IMR-90 (cell line): ENCODE measurements around the gene NDP. TPM values are rescaled to one million over a fixed set of nuclear protein-coding genes. Genes with fewer than 3 reads are reported as not detected.

ENCODE experiments used
- ATAC-seq: fragments of 200-7000 bp; cut with Tn5 transposase; 2 replicates; pipeline ENCODE4 v1.9.1; 2020; ENCODE audit warnings: low read depth, mild to moderate bottlenecking, moderate library complexity
- BruUV-seq: library from RNA; stranded (reverse); fragments of 400-500 nt; replicated peaks from 2 replicates; lab custom pipeline; 2021; lab: Mats Ljungman, UMichigan
- CTCF ChIA-PET: fragments of 300-600 bp; formaldehyde crosslinking; extraction: SDS; loops from one replicate; lab custom pipeline; 2021; ENCODE audit warnings: antibody characterized with exemption; lab: Yijun Ruan, JAX
- POLR2A ChIA-PET: fragments of 300-600 bp; sonication (Branson Sonifier 250); formaldehyde crosslinking; loops from one replicate; lab custom pipeline; 2022; ENCODE audit warnings: antibody characterized with exemption; ENCODE audit not compliant: unreplicated experiment; lab: Charles Lee
- DNase-seq: peaks from one replicate; pipeline ENCODE4 v3.0.0; 2013
- H2AFZ ChIP-seq: replicated peaks from 2 replicates; pipeline ENCODE3; 2013; ENCODE audit warnings: low read length, mild to moderate bottlenecking; ENCODE audit not compliant: poor library complexity
- H2AK5ac ChIP-seq: 2 replicates; pipeline ENCODE4 v1.6.1; 2013; ENCODE audit warnings: low read depth, low read length, inconsistent platforms
- H2AK9ac ChIP-seq: replicated peaks from 2 replicates; pipeline ENCODE3; 2013; ENCODE audit warnings: mild to moderate bottlenecking, low read depth, low read length, moderate library complexity; ENCODE audit not compliant: poor library complexity
- H2BK120ac ChIP-seq: 2 replicates; pipeline ENCODE4 v1.6.1; 2013; ENCODE audit warnings: low read depth, low read length, inconsistent platforms
- H2BK15ac ChIP-seq: 3 replicates; pipeline ENCODE4 v1.6.1; 2013; ENCODE audit warnings: low read depth, low read length, inconsistent platforms
- H2BK20ac ChIP-seq: 2 replicates; pipeline ENCODE4 v1.6.1; 2013; ENCODE audit warnings: low read depth, mild to moderate bottlenecking, inconsistent platforms, low read length, moderate library complexity
- H2BK5ac ChIP-seq: 2 replicates; pipeline ENCODE4 v1.6.1; 2013; ENCODE audit warnings: mild to moderate bottlenecking, low read depth, low read length, inconsistent platforms; ENCODE audit not compliant: poor library complexity, severe bottlenecking
- H3K14ac ChIP-seq: replicated peaks from 2 replicates; pipeline ENCODE4 v1.6.1; 2013; ENCODE audit warnings: low read depth, low read length, inconsistent platforms
- H3K18ac ChIP-seq: 2 replicates; pipeline ENCODE4 v1.6.1; 2013; ENCODE audit warnings: low read depth, low read length, control low read depth
- H3K23ac ChIP-seq: 2 replicates; pipeline ENCODE4 v1.6.1; 2013; ENCODE audit warnings: low read depth, low read length, inconsistent platforms
- H3K27ac ChIP-seq: 2 replicates; pipeline ENCODE4 v1.5.1; 2013; ENCODE audit warnings: mild to moderate bottlenecking, control low read depth, low read length; ENCODE audit not compliant: insufficient read depth
- H3K27me3 ChIP-seq: 2 replicates; pipeline ENCODE4 v1.6.1; 2013; ENCODE audit warnings: low read length; ENCODE audit not compliant: control insufficient read depth, insufficient read depth
- H3K36me3 ChIP-seq: 2 replicates; pipeline ENCODE4 v1.6.1; 2013; ENCODE audit warnings: low read length, mixed read lengths; ENCODE audit not compliant: control insufficient read depth, insufficient read depth
- H3K4ac ChIP-seq: 2 replicates; pipeline ENCODE4 v1.6.1; 2013; ENCODE audit warnings: low read depth, low read length, inconsistent platforms
- H3K4me1 ChIP-seq: 2 replicates; pipeline ENCODE4 v1.6.1; 2013; ENCODE audit warnings: low read length, mixed read lengths; ENCODE audit not compliant: control insufficient read depth, insufficient read depth
- H3K4me2 ChIP-seq: 2 replicates; pipeline ENCODE4 v1.6.1; 2013; ENCODE audit warnings: low read depth, mild to moderate bottlenecking, control low read depth, low read length, moderate library complexity
- H3K4me3 ChIP-seq: 2 replicates; pipeline ENCODE4 v1.5.1; 2013; ENCODE audit warnings: low read depth, mild to moderate bottlenecking, control low read depth, low read length, moderate library complexity; ENCODE audit not compliant: insufficient read depth
- H3K56ac ChIP-seq: 2 replicates; pipeline ENCODE4 v1.6.1; 2013; ENCODE audit warnings: low read length, inconsistent platforms; ENCODE audit not compliant: insufficient read depth; ENCODE audit errors: extremely low read depth
- H3K79me1 ChIP-seq, 2 experiments: 2 replicates each; pipeline ENCODE4 v1.6.1; 2013; ENCODE audit warnings: low read length in 2 of 2, inconsistent platforms in 1 of 2, low read depth in 1 of 2
- H3K9ac ChIP-seq: 2 replicates; pipeline ENCODE4 v1.6.1; 2013; ENCODE audit warnings: low read depth, low read length, control low read depth
- H3K9me1 ChIP-seq: 2 replicates; pipeline ENCODE4 v1.6.1; 2013; ENCODE audit warnings: low read length, inconsistent platforms; ENCODE audit not compliant: insufficient read depth
- H3K9me3 ChIP-seq: 2 replicates; pipeline ENCODE4 v1.6.1; 2013; ENCODE audit warnings: low read length; ENCODE audit not compliant: control insufficient read depth, insufficient read depth
- H4K20me1 ChIP-seq: 2 replicates; pipeline ENCODE4 v1.6.1; 2013; ENCODE audit warnings: low read length, inconsistent platforms; ENCODE audit not compliant: insufficient read depth
- H4K5ac ChIP-seq: 2 replicates; pipeline ENCODE4 v1.6.1; 2013; ENCODE audit warnings: mild to moderate bottlenecking, low read depth, low read length, control low read depth
- H4K8ac ChIP-seq, 2 experiments: 2 replicates each; pipeline ENCODE4 v1.6.1; 2013; ENCODE audit warnings: low read depth in 2 of 2, low read length in 2 of 2, control low read depth in 1 of 2, inconsistent platforms in 1 of 2
- H4K91ac ChIP-seq: 2 replicates; pipeline ENCODE4 v1.6.1; 2013; ENCODE audit warnings: low read depth, low read length, inconsistent platforms; ENCODE audit not compliant: insufficient read depth
- MAFK ChIP-seq: IDR thresholded peaks from 2 replicates; pipeline ENCODE4 v1.6.1; 2012; ENCODE audit warnings: low read depth, low read length, improper control_type of control experiment
- WGBS, 2 experiments: methylation state at CpG; one replicate each; pipeline versions ENCODE4 v1.1.5 to v1.1.7; 2013; ENCODE audit warnings: missing lambda C conversion rate in 2 of 2; ENCODE audit not compliant: insufficient read length in 1 of 2; ENCODE audit errors: extremely low coverage in 2 of 2; 5-methylcytosine and 5-hydroxymethylcytosine counted together
- dilution Hi-C: fragments of 300-500 bp; cut with HindIII; formaldehyde crosslinking; loops from one replicate; pipeline ENCODE4 v1.14.3; 2018; ENCODE audit warnings: low sequenced_read_pairs; ENCODE audit not compliant: unreplicated experiment
- in situ Hi-C: fragments of 300-500 bp; cut with MboI; formaldehyde crosslinking; loops from 3 replicates; pipeline ENCODE4 v1.14.3; 2019; ENCODE audit warnings: low sequenced_read_pairs, inconsistent platforms, mixed read lengths
- intact Hi-C: fragments of 100-400 bp; cut with micrococcal nuclease; formaldehyde crosslinking; loops from 2 replicates; pipeline ENCODE4 v1.10.0; 2022
- polyA plus RNA-seq, 3 experiments: library from polyadenylated mRNA; depleted of rRNA; stranded (reverse); fragments of >200 nt; gene quantifications; 2 replicates each; pipeline ENCODE4 v1.2.3, GENCODE V29; 2012; ENCODE audit warnings: low replicate concordance in 1 of 3
- total RNA-seq: library from RNA; depleted of rRNA; stranded (reverse); fragments of >200 nt; gene quantifications from 2 replicates; pipeline ENCODE4 v1.2.3, GENCODE V29; 2012

NDP gene
- total and polyA plus RNA-seq, 2 of the 4 experiments (the other 2 are of a cell fraction): 0.36 to 0.39 TPM

DNA sequence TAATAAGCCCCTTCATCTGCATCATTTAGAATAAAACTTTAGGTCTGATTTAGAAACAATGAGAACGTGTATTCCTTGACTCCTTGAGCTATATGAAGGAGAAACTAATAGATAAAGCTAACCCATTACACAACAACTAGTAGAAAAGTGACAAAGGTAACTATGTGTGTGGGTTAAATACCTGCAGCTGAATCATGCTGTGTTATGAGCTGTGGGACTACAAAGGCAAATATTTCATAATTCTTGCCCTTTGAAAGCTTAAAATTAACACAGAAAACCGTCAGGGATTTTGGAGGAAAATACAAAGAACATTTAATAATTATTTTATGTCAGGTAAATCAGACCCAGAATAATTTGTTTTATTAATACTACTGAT, 898 bp upstream of the NDP start:
- ATAC-seq (no peak), DNase-seq (no peak)
- Histone ChIP-seq H2BK5ac (no peak overlapping the region), H4K20me1 (no peaks in the 10 kb centered on the region), H3K27me3 (peaks cover 5% of the 10 kb centered on the region; the same call in 1 of the 2 replicates), H3K4ac (no peak overlapping the region), H3K18ac (no peak overlapping the region), H2BK120ac (no peak overlapping the region), H4K91ac (no peak overlapping the region), H3K4me3 (no peak overlapping the region), H3K23ac (no peak overlapping the region), H3K4me1 (no peaks in the 10 kb centered on the region), H3K14ac (no peak overlapping the region), H3K4me2 (no peak overlapping the region), H4K5ac (no peak overlapping the region), H3K9me3 (no peaks in the 10 kb centered on the region), H3K9ac (no peak overlapping the region), H2BK20ac (no peak overlapping the region), H2AK9ac (no peak overlapping the region), H3K36me3 (no peaks in the 10 kb centered on the region), H2BK15ac (no peak overlapping the region), H3K9me1 (no peaks in the 10 kb centered on the region), H3K27ac (no peak overlapping the region), H4K8ac (no peak overlapping the region), H2AFZ (no peak overlapping the region), H3K79me1 (no peaks in the 10 kb centered on the region), H3K56ac (no peak overlapping the region), H2AK5ac (no peak overlapping the region)
- no peak for TF ChIP-seq MAFK
- ChIA-PET CTCF (interaction anchor here (0.6 to 1.4 kb wide), 2 partner anchors 16 to 1277 kb away, joined by 3 read pairs; no protein-coding TSS in a partner anchor), POLR2A (no interaction called here)
- in situ Hi-C loops: loop anchor here (25.0 kb wide), 2 partner anchors 1088 to 1213 kb away; no protein-coding TSS in a partner anchor
- intact Hi-C loops: no loop called here
- dilution Hi-C loops: no loop called here
- no CpG with 5 or more reads among the region's 2 CpGs for WGBS, 2 experiments
- no TSS peak for BruUV-seq
